ENCODE data around the gene SH2D7. TPM values are rescaled to one million over a fixed set of nuclear protein-coding genes. Genes with fewer than 3 reads are reported as not detected.

The SH2D7 gene
- total RNA-seq, 1 experiment from 2014 or later, result not detected

GRCh38 chr15:78063970-78064385, 28.4 kb upstream of the SH2D7 start:
- Histone ChIP-seq H3K27me3 (ENCODE audit: insufficient read depth, low read length) (no peaks in the 10 kb centered on the region), H3K18ac (ENCODE audit: insufficient read length, low read depth, low read length) (no peak overlapping the region), H3K9ac (ENCODE audit: extremely low read depth, insufficient read length, low read length) (no peak overlapping the region), H3K4me2 (ENCODE audit: insufficient read depth, insufficient read length, low read length) (no peak overlapping the region), H3K27ac (ENCODE audit: insufficient read length, low read depth, low read length) (no peak overlapping the region), H2BK12ac (ENCODE audit: insufficient read length, low read depth, low read length) (no peak overlapping the region), H2BK20ac (ENCODE audit: low read depth, low read length, poor library complexity, severe bottlenecking) (no peak overlapping the region), H3K4ac (ENCODE audit: low read depth, low read length) (no peak overlapping the region), H2AK5ac (ENCODE audit: insufficient read length, low read length) (no peak overlapping the region), H3K14ac (ENCODE audit: insufficient read depth, low read length) (no peak overlapping the region), H3T11ph (ENCODE audit: low read length) (no peak overlapping the region), H2AFZ (ENCODE audit: low read length) (no peak overlapping the region), H3K79me1 (ENCODE audit: insufficient read depth, low read depth, low read length, poor library complexity, severe bottlenecking) (peaks cover 2% of the 10 kb centered on the region), H3K23ac (ENCODE audit: insufficient read length, low read depth, low read length) (no peak overlapping the region), H3K9me3 (ENCODE audit: control insufficient read depth, low read depth, low read length) (no peaks in the 10 kb centered on the region), H4K20me1 (ENCODE audit: control insufficient read depth, insufficient read depth, insufficient read length) (no peaks in the 10 kb centered on the region), H2BK5ac (ENCODE audit: insufficient read length, low read length) (no peak overlapping the region), H3K4me1 (ENCODE audit: insufficient read depth, low read length) (peaks cover 12% of the 10 kb centered on the region), H2BK120ac (ENCODE audit: low read depth, low read length, poor library complexity, severe bottlenecking) (no peak overlapping the region), H4K91ac (ENCODE audit: insufficient read length, low read depth, low read length) (no peak overlapping the region), H2BK15ac (ENCODE audit: low read depth, low read length) (no peak overlapping the region), H4K8ac (replicated peaks; ENCODE audit: insufficient read length, low read depth, low read length) (no peak overlapping the region), H3K56ac (ENCODE audit: insufficient read length, low read depth, low read length) (no peak overlapping the region), H4K5ac (ENCODE audit: insufficient read length, low read depth, low read length) (no peak overlapping the region), H3K23me2 (ENCODE audit: insufficient read length, low read depth, low read length, poor library complexity, severe bottlenecking) (no peaks in the 10 kb centered on the region), H3K79me2 (ENCODE audit: insufficient read depth, low read length) (peaks cover 3% of the 10 kb centered on the region; the same call in 1 of the 2 replicates)
- no peak for TF ChIP-seq CTCF (conservative IDR thresholded peaks at IDR 0.05)
- no peaks in the 10 kb centered on the region for H3K9me3 Mint-ChIP-seq
- no peaks in the 10 kb centered on the region for H3K27me3 Mint-ChIP-seq (ENCODE audit: low read depth)
- no peaks in the 10 kb centered on the region for H3K36me3 Mint-ChIP-seq (ENCODE audit: insufficient read depth in 1 of 3, low read depth in 3 of 3)
- H3K4me1 Mint-ChIP-seq, result peaks cover 18 to 44% of the 10 kb centered on the region in 2 experiments
- WGBS (ENCODE audit: extremely low coverage, insufficient read length, low lambda C conversion rate), result 100% methylated on average over 1 of the region's 5 CpGs
- no peak for DNase-seq
- no peak overlapping the region for H3K27ac Mint-ChIP-seq
- H3K4me3 Mint-ChIP-seq, result no peak overlapping the region
